ENCODE results near the gene IGFL2. TPM values are rescaled to one million over a fixed set of nuclear protein-coding genes. Genes with fewer than 3 reads are reported as not detected.
"Not testable (repeated sequence)": the region's sequence is repeated elsewhere in the genome, so short reads cannot be mapped to it uniquely, and the experiment has no call there.

Gene IGFL2
- total RNA-seq, 2 donors from 2014 or later = 0.84 TPM; not detected in 1

GRCh38 chr19:46180701-46181387 lies 32.8 kb downstream of the IGFL2 start:
- Mint-ChIP-seq H3K9me3 (peaks cover 1% of the 10 kb centered on the region), H3K27ac (no peak overlapping the region), H3K36me3 (ENCODE audit: low read depth) (no peaks in the 10 kb centered on the region), H3K4me3 (no peak overlapping the region), H3K4me1 (peaks cover 7% of the 10 kb centered on the region), H3K27me3 (ENCODE audit: insufficient read depth) (peaks cover 11% of the 10 kb centered on the region)
- Histone ChIP-seq H3K4me3 (ENCODE audit: low read length) (no peak overlapping the region), H3K27ac (ENCODE audit: low read depth, low read length) (no peak overlapping the region), H3K4me1 (ENCODE audit: control insufficient read depth, insufficient read depth, low read length) (no peaks in the 10 kb centered on the region), H3K27me3 (ENCODE audit: control insufficient read depth, insufficient read depth, low read length, poor library complexity, severe bottlenecking) (no peaks in the 10 kb centered on the region), H3K9me3 (ENCODE audit: control insufficient read depth, low read length) (no peaks in the 10 kb centered on the region), H3K9ac (ENCODE audit: extremely low read depth, low read length, poor library complexity, severe bottlenecking) (no peak overlapping the region), H3K36me3 (ENCODE audit: control insufficient read depth, insufficient read depth, low read length) (no peaks in the 10 kb centered on the region)
- no peak for TF ChIP-seq CTCF (conservative IDR thresholded peaks at IDR 0.05)
- WGBS, 2 experiments (ENCODE audit: insufficient coverage in 1 of 2, insufficient read length in 1 of 2) = 77 to 89% methylated on average over 4 to 5 of the region's 5 CpGs
- DNase-seq = peak; percentile 6

GRCh38 chr19:46181388-46181779 lies 33.3 kb downstream of the IGFL2 start:
- no peak for TF ChIP-seq CTCF (conservative IDR thresholded peaks at IDR 0.05)
- Histone ChIP-seq H3K36me3 (ENCODE audit: control insufficient read depth, insufficient read depth, low read length) (no peaks in the 10 kb centered on the region), H3K4me3 (ENCODE audit: low read length) (no peak overlapping the region), H3K27me3 (ENCODE audit: control insufficient read depth, insufficient read depth, low read length, poor library complexity, severe bottlenecking) (no peaks in the 10 kb centered on the region), H3K9ac (ENCODE audit: extremely low read depth, low read length, poor library complexity, severe bottlenecking) (no peak overlapping the region), H3K9me3 (ENCODE audit: control insufficient read depth, low read length) (no peaks in the 10 kb centered on the region), H3K4me1 (ENCODE audit: control insufficient read depth, insufficient read depth, low read length) (peaks cover 4% of the 10 kb centered on the region), H3K27ac (ENCODE audit: low read depth, low read length) (no peak overlapping the region)
- Mint-ChIP-seq H3K4me1 (peaks cover 9% of the 10 kb centered on the region), H3K27ac (no peak overlapping the region), H3K4me3 (no peak overlapping the region), H3K9me3 (peaks cover 1% of the 10 kb centered on the region), H3K27me3 (ENCODE audit: insufficient read depth) (peaks cover 11% of the 10 kb centered on the region), H3K36me3 (ENCODE audit: low read depth) (no peaks in the 10 kb centered on the region)
- WGBS, 2 experiments (ENCODE audit: insufficient coverage in 1 of 2, insufficient read length in 1 of 2) = 70 to 79% methylated on average over 4 to 6 of the region's 6 CpGs
- peak; percentile 23 for DNase-seq

- peaks cover 11% of the 10 kb centered on the region for H3K27me3 Mint-ChIP-seq (ENCODE audit: insufficient read depth)
- no peak overlapping the region for H3K4me3 Mint-ChIP-seq
- no peaks in the 10 kb centered on the region for H3K9me3 ChIP-seq (ENCODE audit: control insufficient read depth, low read length)
- no peak overlapping the region for H3K27ac ChIP-seq (ENCODE audit: low read depth, low read length)
- peaks cover 7% of the 10 kb centered on the region for H3K4me1 ChIP-seq (ENCODE audit: control insufficient read depth, insufficient read depth, low read length)
- H3K4me1 Mint-ChIP-seq = peaks cover 15% of the 10 kb centered on the region
- no peak for TF ChIP-seq CTCF (conservative IDR thresholded peaks at IDR 0.05)
- no peak overlapping the region for H3K27ac Mint-ChIP-seq
- no peak overlapping the region for H3K9ac ChIP-seq (ENCODE audit: extremely low read depth, low read length, poor library complexity, severe bottlenecking)
- H3K36me3 Mint-ChIP-seq (ENCODE audit: low read depth) = no peaks in the 10 kb centered on the region
- WGBS, 2 experiments (ENCODE audit: insufficient coverage in 1 of 2, insufficient read length in 1 of 2) = 94 to 96% methylated on average over 7 to 8 of the region's 8 CpGs
- no peaks in the 10 kb centered on the region for H3K36me3 ChIP-seq (ENCODE audit: control insufficient read depth, insufficient read depth, low read length)
- DNase-seq = no peak
- H3K9me3 Mint-ChIP-seq = peaks cover 1% of the 10 kb centered on the region
- H3K4me3 ChIP-seq (ENCODE audit: low read length) = no peak overlapping the region
- H3K27me3 ChIP-seq (ENCODE audit: control insufficient read depth, insufficient read depth, low read length, poor library complexity, severe bottlenecking) = no peaks in the 10 kb centered on the region
Observed at GRCh38 chr19:46182476-46182875, 34.4 kb downstream of the IGFL2 start.

GRCh38 chr19:46184775-46185710 lies 37.0 kb downstream of the IGFL2 start:
- H3K27ac Mint-ChIP-seq; H3K36me3 ChIP-seq (ENCODE audit: control insufficient read depth, insufficient read depth, low read length); H3K9ac ChIP-seq (ENCODE audit: extremely low read depth, low read length, poor library complexity, severe bottlenecking); H3K9me3 Mint-ChIP-seq; H3K4me3 Mint-ChIP-seq; H3K27me3 ChIP-seq (ENCODE audit: control insufficient read depth, insufficient read depth, low read length, poor library complexity, severe bottlenecking); H3K36me3 Mint-ChIP-seq (ENCODE audit: low read depth); DNase-seq; H3K4me3 ChIP-seq (ENCODE audit: low read length); H3K27ac ChIP-seq (ENCODE audit: low read depth, low read length); H3K9me3 ChIP-seq (ENCODE audit: control insufficient read depth, low read length): not testable (repeated sequence)
- H3K4me1 ChIP-seq (ENCODE audit: control insufficient read depth, insufficient read depth, low read length) = peaks cover 10% of the 10 kb centered on the region
- peaks cover 11% of the 10 kb centered on the region for H3K27me3 Mint-ChIP-seq (ENCODE audit: insufficient read depth)
- WGBS, 2 experiments (ENCODE audit: insufficient coverage in 1 of 2, insufficient read length in 1 of 2) = 85 to 97% methylated on average over 3 to 6 of the region's 6 CpGs
- peaks cover 15% of the 10 kb centered on the region for H3K4me1 Mint-ChIP-seq

Data from endodermal cell (in vitro differentiated cells).